ENCODE data around the gene PADI1.

- TF ChIP-seq FOXM1 (IDR thresholded peaks at IDR 0.05; ENCODE audit: borderline replicate concordance) (no peak), ELF4 (IDR thresholded peaks at IDR 0.05) (no peak), BHLHE40 (IDR thresholded peaks at IDR 0.05; ENCODE audit: borderline replicate concordance) (no peak), L3MBTL2 (conservative IDR thresholded peaks at IDR 0.05) (no peak), ARNT (IDR thresholded peaks at IDR 0.05) (no peak), SUZ12 (IDR thresholded peaks at IDR 0.05) (no peak)
Observed at GRCh38 chr1:17162941-17163340, 42.0 kb upstream of the PADI1 start.
